Loucy (cell line): ENCODE results near the gene TTLL12.

Experiments used
- H2AFZ ChIP-seq: fragments of 200-600 bp; sonication (generic); 2 replicates; pipeline ENCODE4 v1.6.0; 2016; ENCODE audit warnings: antibody characterized with exemption, mild to moderate bottlenecking, low read length, moderate library complexity
- H3F3A ChIP-seq: fragments of 200-600 bp; 2 replicates; pipeline ENCODE4 v1.6.0; 2016; ENCODE audit warnings: antibody characterized with exemption, low read depth, mild to moderate bottlenecking
- H3K27me3 ChIP-seq: fragments of 200-600 bp; sonication (generic); 2 replicates; pipeline ENCODE4 v1.6.1; 2014; ENCODE audit warnings: low read length, mild to moderate bottlenecking; ENCODE audit not compliant: insufficient read depth, poor library complexity, severe bottlenecking
- H3K36me3 ChIP-seq: fragments of 200-600 bp; sonication (generic); 2 replicates; pipeline ENCODE4 v1.6.1; 2016; ENCODE audit warnings: low read length; ENCODE audit not compliant: insufficient read depth
- H3K4me1 ChIP-seq: fragments of 200-600 bp; sonication (generic); 2 replicates; pipeline ENCODE4 v1.5.1; 2014; ENCODE audit warnings: low read length, mild to moderate bottlenecking; ENCODE audit not compliant: insufficient read depth, poor library complexity, severe bottlenecking
- H3K4me2 ChIP-seq: fragments of 200-600 bp; sonication (generic); 2 replicates; pipeline ENCODE4 v1.6.0; 2014; ENCODE audit warnings: antibody characterized with exemption, low read length, low read depth, mild to moderate bottlenecking; ENCODE audit not compliant: poor library complexity, severe bottlenecking
- H3K4me3 ChIP-seq: fragments of 200-600 bp; sonication (generic); 2 replicates; pipeline ENCODE4 v1.5.1; 2014; ENCODE audit warnings: low read length, mild to moderate bottlenecking, mixed read lengths; ENCODE audit not compliant: poor library complexity, severe bottlenecking
- H3K79me2 ChIP-seq: fragments of 200-600 bp; sonication (generic); 2 replicates; pipeline ENCODE4 v1.6.1; 2014; ENCODE audit warnings: low read length; ENCODE audit not compliant: insufficient read depth
- H3K9ac ChIP-seq: fragments of 200-600 bp; sonication (generic); 2 replicates; pipeline ENCODE4 v1.6.0; 2014; ENCODE audit warnings: mild to moderate bottlenecking, low read depth, low read length, moderate library complexity; ENCODE audit not compliant: poor library complexity, severe bottlenecking
- H3K9me2 ChIP-seq: fragments of 200-600 bp; sonication (generic); replicated peaks from 2 replicates; pipeline ENCODE4 v1.6.1; 2016; ENCODE audit warnings: low read depth, low read length, mixed read lengths
- H3K9me3 ChIP-seq: fragments of 200-600 bp; sonication (generic); 2 replicates; pipeline ENCODE4 v1.6.1; 2014; ENCODE audit warnings: mild to moderate bottlenecking, antibody characterized with exemption, low read length, low read depth; ENCODE audit not compliant: insufficient read depth
- H4K20me1 ChIP-seq: fragments of 200-600 bp; sonication (generic); 2 replicates; pipeline ENCODE4 v1.6.0; 2014; ENCODE audit warnings: antibody characterized with exemption, low read length, mild to moderate bottlenecking; ENCODE audit not compliant: insufficient read depth, poor library complexity, severe bottlenecking
- EZH2phosphoT487 ChIP-seq: fragments of 200-600 bp; IDR thresholded peaks from 2 replicates; pipeline ENCODE4 v1.6.1; 2018; ENCODE audit warnings: antibody characterized with exemption, mild to moderate bottlenecking, moderate library complexity, borderline replicate concordance
- TF ChIP-seq, protein P1 (sequence below): fragments of 200-600 bp; sonication (generic); conservative IDR thresholded peaks from 2 replicates; pipeline ENCODE4 v1.5.1; 2014; ENCODE audit warnings: mild to moderate bottlenecking, antibody characterized with exemption, low read length

TTLL12 gene

DNA sequence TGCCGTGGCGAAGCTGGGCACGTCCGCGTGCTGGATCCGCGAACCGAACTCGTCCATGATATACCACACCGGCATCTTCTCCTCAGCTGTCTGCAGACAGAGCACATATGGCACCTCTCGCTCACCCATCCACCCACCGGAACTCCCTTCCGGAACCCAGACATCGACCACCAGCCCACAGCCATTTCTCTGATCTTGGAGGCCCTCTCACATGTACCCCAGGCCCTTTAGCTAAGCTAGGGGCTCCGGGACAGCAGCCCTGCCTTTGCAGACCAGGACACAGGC is 7.1 kb downstream of the TTLL12 start:
- H3K9me2 ChIP-seq, result no peaks in the 10 kb centered on the region

DNA sequence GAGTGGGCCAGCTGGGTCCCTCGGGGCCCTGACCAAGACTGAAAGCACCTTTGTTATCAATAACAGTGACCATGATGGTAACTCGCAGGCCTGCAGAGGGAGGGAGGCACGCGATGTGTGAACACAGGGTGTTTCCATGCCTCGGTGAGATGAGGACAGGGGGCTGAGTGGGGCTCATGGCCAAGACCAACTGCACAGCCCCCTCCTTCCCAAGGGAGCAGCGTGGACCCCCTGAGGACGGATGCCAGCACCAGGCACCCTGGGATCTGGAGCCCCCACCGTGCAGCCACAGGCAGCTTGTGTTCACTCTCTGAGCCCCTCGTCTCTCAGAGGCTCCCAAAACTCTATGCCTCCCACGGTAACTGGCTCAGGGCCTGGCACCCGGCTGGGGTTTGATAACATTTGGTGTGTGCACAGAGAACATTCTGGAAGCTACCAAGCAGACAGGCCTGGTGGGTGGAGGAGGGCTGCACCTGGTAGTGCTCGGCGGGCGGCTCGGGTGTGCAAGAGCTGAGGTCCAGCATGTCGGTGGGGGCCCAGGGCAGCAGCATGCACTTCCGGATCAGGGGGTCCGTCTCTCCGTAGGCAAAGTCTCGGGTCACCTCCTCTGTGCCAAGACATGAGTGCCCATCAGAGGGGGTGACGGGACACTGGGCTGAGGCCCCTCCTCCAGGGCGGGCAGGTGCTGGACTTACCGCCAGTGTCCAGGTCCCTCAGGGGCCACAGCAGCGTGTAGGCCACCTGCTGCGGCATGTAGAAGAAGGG is 7.6 kb downstream of the TTLL12 start:
- H3K36me3 ChIP-seq, result no peaks in the 10 kb centered on the region; the same call in 1 of the 2 replicates

More for the DNA sequence above, 7.1 kb downstream of the TTLL12 start:
- no peaks in the 10 kb centered on the region for H3K9me3 ChIP-seq
- no peak overlapping the region for H3K4me2 ChIP-seq
- peaks cover 19% of the 10 kb centered on the region for H3K4me1 ChIP-seq
- no peak for TF ChIP-seq EZH2phosphoT487
- TF ChIP-seq, protein P1, sequence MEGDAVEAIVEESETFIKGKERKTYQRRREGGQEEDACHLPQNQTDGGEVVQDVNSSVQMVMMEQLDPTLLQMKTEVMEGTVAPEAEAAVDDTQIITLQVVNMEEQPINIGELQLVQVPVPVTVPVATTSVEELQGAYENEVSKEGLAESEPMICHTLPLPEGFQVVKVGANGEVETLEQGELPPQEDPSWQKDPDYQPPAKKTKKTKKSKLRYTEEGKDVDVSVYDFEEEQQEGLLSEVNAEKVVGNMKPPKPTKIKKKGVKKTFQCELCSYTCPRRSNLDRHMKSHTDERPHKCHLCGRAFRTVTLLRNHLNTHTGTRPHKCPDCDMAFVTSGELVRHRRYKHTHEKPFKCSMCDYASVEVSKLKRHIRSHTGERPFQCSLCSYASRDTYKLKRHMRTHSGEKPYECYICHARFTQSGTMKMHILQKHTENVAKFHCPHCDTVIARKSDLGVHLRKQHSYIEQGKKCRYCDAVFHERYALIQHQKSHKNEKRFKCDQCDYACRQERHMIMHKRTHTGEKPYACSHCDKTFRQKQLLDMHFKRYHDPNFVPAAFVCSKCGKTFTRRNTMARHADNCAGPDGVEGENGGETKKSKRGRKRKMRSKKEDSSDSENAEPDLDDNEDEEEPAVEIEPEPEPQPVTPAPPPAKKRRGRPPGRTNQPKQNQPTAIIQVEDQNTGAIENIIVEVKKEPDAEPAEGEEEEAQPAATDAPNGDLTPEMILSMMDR, result no peak
- no peak overlapping the region for H2AFZ ChIP-seq
- H3K36me3 ChIP-seq, result no peaks in the 10 kb centered on the region; the same call in 1 of the 2 replicates
- no peak overlapping the region for H3K4me3 ChIP-seq
- no peaks in the 10 kb centered on the region for H3K27me3 ChIP-seq
- peaks cover 3% of the 10 kb centered on the region for H4K20me1 ChIP-seq
- no peak overlapping the region for H3K9ac ChIP-seq
- no peaks in the 10 kb centered on the region for H3F3A ChIP-seq
- peaks cover 14% of the 10 kb centered on the region; the same call in 1 of the 2 replicates for H3K79me2 ChIP-seq

DNA sequence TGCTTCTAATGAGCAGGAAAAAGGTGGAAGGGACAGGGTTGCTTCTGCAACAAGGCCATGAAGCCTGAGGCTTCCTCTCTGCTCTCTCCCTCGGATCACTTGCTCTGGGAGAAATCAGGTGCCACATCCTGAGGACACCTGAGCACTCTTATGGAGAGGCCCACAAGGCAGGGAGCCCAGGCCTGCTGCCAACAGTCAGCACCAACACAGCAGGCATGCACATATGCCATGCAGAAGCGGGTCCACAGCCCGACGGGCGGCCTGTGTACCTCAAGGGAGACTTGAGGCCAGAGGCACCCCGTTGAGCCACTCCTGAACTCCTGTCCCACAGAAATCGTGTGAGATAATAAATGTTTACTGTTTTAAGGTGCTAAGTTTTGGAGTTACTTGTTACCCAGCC is 9.5 kb downstream of the TTLL12 start:
- no peak overlapping the region for H3K9ac ChIP-seq

More for the DNA sequence above, 7.6 kb downstream of the TTLL12 start:
- no peak for TF ChIP-seq EZH2phosphoT487
- TF ChIP-seq, protein P1, result no peak
- Histone ChIP-seq H3K4me2 (no peak overlapping the region), H3K9ac (no peak overlapping the region), H4K20me1 (peaks cover 3% of the 10 kb centered on the region), H2AFZ (no peak overlapping the region), H3K4me3 (no peak overlapping the region), H3K27me3 (no peaks in the 10 kb centered on the region), H3F3A (no peaks in the 10 kb centered on the region), H3K79me2 (peaks cover 8% of the 10 kb centered on the region; the same call in 1 of the 2 replicates), H3K9me3 (no peaks in the 10 kb centered on the region), H3K9me2 (no peaks in the 10 kb centered on the region), H3K4me1 (peaks cover 14% of the 10 kb centered on the region)

More for the DNA sequence above, 9.5 kb downstream of the TTLL12 start:
- no peaks in the 10 kb centered on the region for H4K20me1 ChIP-seq
- H3K9me3 ChIP-seq, result no peaks in the 10 kb centered on the region
- no peaks in the 10 kb centered on the region for H3K9me2 ChIP-seq
- H3K36me3 ChIP-seq, result no peaks in the 10 kb centered on the region; the same call in 1 of the 2 replicates
- H3K4me3 ChIP-seq, result no peak overlapping the region
- H3K27me3 ChIP-seq, result no peaks in the 10 kb centered on the region
- no peak overlapping the region for H2AFZ ChIP-seq
- H3K4me2 ChIP-seq, result no peak overlapping the region
- TF ChIP-seq EZH2phosphoT487, result no peak
- TF ChIP-seq, protein P1, result no peak
- no peaks in the 10 kb centered on the region for H3K4me1 ChIP-seq
- no peaks in the 10 kb centered on the region for H3F3A ChIP-seq
- H3K79me2 ChIP-seq, result no peaks in the 10 kb centered on the region
